ENCODE measurements around the gene F11. TPM values are rescaled to one million over a fixed set of nuclear protein-coding genes. Genes with fewer than 3 reads are reported as not detected.

The F11 gene
- 10 to 100 TPM; 18.4 to 53.1 TPM for total RNA-seq

DNA sequence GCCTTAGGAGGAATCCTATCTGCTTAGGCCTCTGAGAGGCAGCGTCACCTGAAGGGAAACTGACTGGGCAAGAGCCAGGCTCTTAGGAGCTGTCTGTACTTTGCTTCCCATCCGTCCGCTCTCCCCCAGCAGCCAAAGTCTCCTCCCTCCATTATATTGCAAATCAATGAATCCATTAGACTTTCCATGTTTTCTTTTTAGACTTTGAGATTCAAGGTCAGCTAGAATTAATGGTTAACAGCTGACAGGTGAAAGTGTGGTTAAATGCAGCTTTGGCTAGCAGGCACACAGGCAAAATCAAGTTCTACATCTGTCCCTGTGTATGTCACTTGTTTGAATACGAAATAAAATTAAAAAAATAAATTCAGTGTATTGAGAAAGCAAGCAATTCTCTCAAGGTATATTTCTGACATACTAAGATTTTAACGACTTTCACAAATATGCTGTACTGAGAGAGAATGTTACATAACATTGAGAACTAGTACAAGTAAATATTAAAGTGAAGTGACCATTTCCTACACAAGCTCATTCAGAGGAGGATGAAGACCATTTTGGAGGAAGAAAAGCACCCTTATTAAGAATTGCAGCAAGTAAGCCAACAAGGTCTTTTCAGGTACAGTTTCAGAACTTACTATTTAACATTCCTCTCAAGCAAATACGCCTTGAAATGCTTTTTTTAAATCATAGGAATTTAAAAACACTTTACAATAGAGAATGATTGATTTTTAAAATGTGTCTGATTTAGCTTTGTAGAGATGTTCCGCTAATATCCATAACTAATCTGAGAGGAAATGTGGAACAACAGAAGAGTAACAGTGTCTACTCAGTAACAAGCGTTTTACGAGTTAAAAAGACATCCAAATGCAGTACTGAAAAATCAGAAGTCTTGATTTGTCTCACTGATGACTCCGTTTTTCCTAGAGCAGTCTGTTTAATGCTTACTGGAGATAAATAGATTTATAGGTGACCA is at the start of gene F11:
F11 (plus strand) TSS at position 507 of the 970 bp plus-strand sequence. CDS start 948 bp downstream, outside the sequence.
- WGBS, 2 donors, result 16 to 19% methylated on average over 10 of the region's 10 CpGs
- intact Hi-C loops (cut with DNase I), result no loop called here
- peak in 2 of 3 donors; percentile 38 to 51 for TF ChIP-seq POLR2A (IDR thresholded peaks at IDR 0.05)
- TF ChIP-seq, protein P1, sequence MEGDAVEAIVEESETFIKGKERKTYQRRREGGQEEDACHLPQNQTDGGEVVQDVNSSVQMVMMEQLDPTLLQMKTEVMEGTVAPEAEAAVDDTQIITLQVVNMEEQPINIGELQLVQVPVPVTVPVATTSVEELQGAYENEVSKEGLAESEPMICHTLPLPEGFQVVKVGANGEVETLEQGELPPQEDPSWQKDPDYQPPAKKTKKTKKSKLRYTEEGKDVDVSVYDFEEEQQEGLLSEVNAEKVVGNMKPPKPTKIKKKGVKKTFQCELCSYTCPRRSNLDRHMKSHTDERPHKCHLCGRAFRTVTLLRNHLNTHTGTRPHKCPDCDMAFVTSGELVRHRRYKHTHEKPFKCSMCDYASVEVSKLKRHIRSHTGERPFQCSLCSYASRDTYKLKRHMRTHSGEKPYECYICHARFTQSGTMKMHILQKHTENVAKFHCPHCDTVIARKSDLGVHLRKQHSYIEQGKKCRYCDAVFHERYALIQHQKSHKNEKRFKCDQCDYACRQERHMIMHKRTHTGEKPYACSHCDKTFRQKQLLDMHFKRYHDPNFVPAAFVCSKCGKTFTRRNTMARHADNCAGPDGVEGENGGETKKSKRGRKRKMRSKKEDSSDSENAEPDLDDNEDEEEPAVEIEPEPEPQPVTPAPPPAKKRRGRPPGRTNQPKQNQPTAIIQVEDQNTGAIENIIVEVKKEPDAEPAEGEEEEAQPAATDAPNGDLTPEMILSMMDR (IDR thresholded peaks at IDR 0.05), result no peak
- Histone ChIP-seq H3K36me3 (replicated peaks in 1 of 2; ENCODE audit: insufficient read depth in 1 of 2, low read depth in 2 of 2) (no peaks in the 10 kb centered on the region), H3K4me3 (peak within 1 kb of the TSS; percentile 4 to 28), H3K4me1 (peaks cover 30% of the 10 kb centered on the region), H3K9me3 (no peaks in the 10 kb centered on the region), H3K27me3 (no peaks in the 10 kb centered on the region), H3K27ac (peak within 1 kb of the TSS; percentile 62 to 87 (median 82))
- DNase-seq (peak in 3 of 4 donors; percentile 24 to 45 (median 37)), ATAC-seq (peak; percentile 57)

DNA sequence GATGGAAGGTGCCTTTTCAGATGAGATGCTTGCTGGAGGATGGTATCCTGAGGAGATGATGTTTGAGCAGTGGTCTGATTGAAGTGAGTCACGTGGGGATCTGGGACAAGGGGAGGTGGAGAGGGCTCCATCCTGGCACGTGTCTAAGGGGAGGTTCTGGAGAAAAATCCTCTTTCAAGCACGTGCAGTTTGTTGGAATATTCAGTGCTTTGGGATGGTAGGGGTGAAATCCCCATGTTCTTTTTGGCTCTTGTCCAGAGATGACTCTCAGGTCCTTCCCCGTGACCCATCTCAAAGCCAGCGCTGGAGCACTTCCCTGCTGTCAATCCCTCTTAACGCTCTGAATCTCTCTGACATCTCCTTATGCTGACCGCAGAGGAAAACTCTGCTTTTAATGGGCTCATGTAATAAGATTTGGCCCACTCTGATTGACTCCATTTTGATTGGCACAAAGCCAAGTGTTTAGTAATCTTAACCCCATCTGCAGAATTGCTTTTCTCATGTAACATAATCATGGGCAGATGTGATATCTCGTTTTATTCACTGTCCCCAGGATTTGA is 49.4 kb upstream of the F11 start:
- H3K9me3 ChIP-seq, result no peaks in the 10 kb centered on the region
- TF ChIP-seq POLR2A (IDR thresholded peaks at IDR 0.05), result no peak
- TF ChIP-seq, protein P1 (IDR thresholded peaks at IDR 0.05), result no peak
- no peak for ATAC-seq
- 72 to 76% methylated on average over 8 of the region's 8 CpGs for whole genome bisulfite sequencing, 2 donors
- H3K4me1 ChIP-seq, result no peaks in the 10 kb centered on the region
- H3K36me3 ChIP-seq (replicated peaks in 1 of 2; ENCODE audit: insufficient read depth in 1 of 2, low read depth in 2 of 2), result no peaks in the 10 kb centered on the region
- H3K27ac ChIP-seq, result no peak overlapping the region
- intact Hi-C loops (cut with DNase I), result no loop called here
- DNase-seq, result no peak
- no peaks in the 10 kb centered on the region for H3K27me3 ChIP-seq
- H3K4me3 ChIP-seq, result no peak overlapping the region

DNA sequence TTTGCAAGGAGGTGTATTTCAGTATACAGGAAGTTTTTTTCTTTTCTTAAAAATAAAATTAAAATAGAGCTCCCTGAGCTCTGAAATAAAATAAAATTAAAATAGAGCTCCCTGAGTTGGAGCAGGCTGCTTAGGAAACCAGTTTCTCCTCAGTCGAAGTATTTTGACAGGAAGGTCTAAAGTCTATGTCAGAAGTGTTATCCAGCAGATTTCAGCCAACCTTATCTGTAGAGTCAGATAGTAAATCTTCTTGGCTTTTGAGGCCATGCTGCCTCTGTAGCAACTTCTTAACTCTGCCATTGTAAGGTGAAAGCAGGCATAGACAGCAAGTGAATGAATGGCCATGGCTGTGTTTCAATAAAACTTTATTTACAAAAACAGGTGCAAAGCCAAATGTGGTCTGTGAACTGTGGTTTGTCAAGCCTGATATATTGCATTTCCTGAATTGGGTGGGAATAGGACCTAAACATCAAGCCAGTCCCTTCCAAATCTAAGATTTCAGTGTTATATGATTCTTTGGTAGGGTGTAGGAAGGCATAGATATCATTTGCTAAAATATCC is 48.2 kb upstream of the F11 start:
- Histone ChIP-seq H3K36me3 (replicated peaks in 1 of 2; ENCODE audit: insufficient read depth in 1 of 2, low read depth in 2 of 2) (no peaks in the 10 kb centered on the region), H3K4me1 (no peaks in the 10 kb centered on the region), H3K27me3 (no peaks in the 10 kb centered on the region), H3K9me3 (no peaks in the 10 kb centered on the region), H3K4me3 (no peak overlapping the region), H3K27ac (no peak overlapping the region)
- 52 to 70% methylated on average over 1 of the region's 1 CpG for WGBS, 2 donors
- no peak for TF ChIP-seq POLR2A (IDR thresholded peaks at IDR 0.05)
- TF ChIP-seq, protein P1 (IDR thresholded peaks at IDR 0.05), result no peak
- ATAC-seq, result no peak
- DNase-seq, result no peak
- intact Hi-C loops (cut with DNase I), result no loop called here

DNA sequence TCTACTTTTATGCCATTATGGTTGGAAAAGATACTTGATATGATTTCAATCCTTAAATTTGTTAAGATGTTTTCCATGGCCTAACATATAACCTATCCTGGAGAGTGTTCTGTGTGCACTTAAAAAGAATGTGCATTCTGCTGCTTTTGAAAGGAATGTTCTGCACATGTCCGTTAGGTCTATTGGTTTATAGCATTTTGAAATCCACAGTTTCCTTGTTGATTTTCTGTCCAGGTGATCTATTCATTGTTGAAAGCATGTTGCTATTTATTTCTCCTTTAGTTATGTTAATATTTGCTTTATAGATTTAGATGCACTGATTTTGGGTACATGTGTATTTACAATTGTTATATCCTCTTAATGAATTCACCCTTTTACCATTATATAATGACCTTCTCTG is 44.4 kb upstream of the F11 start:
- DNase-seq (no peak), ATAC-seq (no peak)
- Histone ChIP-seq H3K4me1 (no peaks in the 10 kb centered on the region), H3K27me3 (no peaks in the 10 kb centered on the region), H3K27ac (no peak overlapping the region), H3K9me3 (peaks cover 0 to 19% (median 0%) of the 10 kb centered on the region in 3 donors), H3K4me3 (no peak overlapping the region), H3K36me3 (replicated peaks in 1 of 2; ENCODE audit: insufficient read depth in 1 of 2, low read depth in 2 of 2) (no peaks in the 10 kb centered on the region)
- intact Hi-C loops (cut with DNase I), result no loop called here
- no peak for TF ChIP-seq POLR2A (IDR thresholded peaks at IDR 0.05)
- TF ChIP-seq, protein P1 (IDR thresholded peaks at IDR 0.05), result no peak
- WGBS, 2 donors, result 69 to 90% methylated on average over 1 of the region's 1 CpG

Data from body of pancreas (tissue), 4 donors.